GM13976 (cell line): ENCODE measurements around the gene RAB44.
A peak's percentile ranks its signal among the peaks of the same experiment; 100 is the strongest.

ENCODE experiments used
- DNase-seq: peaks from one replicate; pipeline ENCODE4 v3.0.0; 2012; ENCODE audit warnings: low spot score
- CTCF ChIP-seq: IDR thresholded peaks from 2 replicates; pipeline ENCODE4 v1.5.1; 2012; ENCODE audit warnings: borderline replicate concordance, mild to moderate bottlenecking; ENCODE audit not compliant: insufficient read depth; ENCODE audit errors: extremely low read depth, missing control alignments, control extremely low read depth
- in situ Hi-C: fragments of 300-500 bp; cut with MboI; formaldehyde crosslinking; loops from one replicate; pipeline ENCODE4 v1.12.0; 2022; ENCODE audit warnings: low sequenced_read_pairs, mixed read lengths, inconsistent platforms; ENCODE audit not compliant: unreplicated experiment

Gene RAB44

DNA sequence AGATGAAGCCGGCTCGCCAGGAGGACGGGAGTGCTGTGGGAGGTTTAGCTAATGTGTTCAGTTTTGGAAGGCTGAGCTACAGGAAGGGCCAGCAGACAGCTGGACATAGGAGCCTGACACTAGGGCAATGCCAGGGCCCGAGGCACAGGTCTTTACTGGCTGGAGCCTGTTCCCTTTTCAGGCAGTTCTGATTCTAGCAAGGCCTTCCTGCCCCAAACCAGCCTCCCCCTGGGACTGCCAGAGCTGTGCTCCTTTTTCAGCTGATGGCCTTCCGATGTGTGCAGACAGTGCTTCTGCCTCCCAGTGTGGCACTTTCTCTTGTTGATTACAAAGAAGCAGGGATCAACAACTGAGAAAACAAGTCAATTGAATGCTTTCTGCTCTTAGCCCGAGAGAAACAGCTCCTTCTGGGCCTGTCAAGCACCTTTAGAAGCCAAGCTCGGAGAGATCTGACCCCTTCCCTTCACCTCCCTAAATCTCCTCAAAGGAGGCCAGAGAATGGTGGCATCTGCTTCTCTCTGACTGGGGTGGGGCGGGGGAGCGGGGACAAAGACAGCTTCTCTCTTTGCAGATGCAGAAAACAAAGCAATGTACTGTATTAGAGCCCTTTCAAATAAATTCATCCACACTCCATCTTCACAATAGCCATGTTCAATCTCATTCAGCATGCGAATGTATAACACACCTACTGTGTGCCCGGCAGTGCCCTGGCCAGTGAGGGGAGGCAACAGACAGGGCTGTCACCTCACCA is 63.2 kb downstream of the RAB44 start:
- in situ Hi-C loops = loop anchor here (25.0 kb wide), 1 partner anchor 451 kb away; no protein-coding TSS in a partner anchor
- no peak for TF ChIP-seq CTCF
- no peak for DNase-seq

GRCh38 chr6:36762123-36762522 is 64.5 kb downstream of the RAB44 start:
- DNase-seq = no peak
- in situ Hi-C loops = loop anchor here (25.0 kb wide), 1 partner anchor 450 kb away; no protein-coding TSS in a partner anchor
- TF ChIP-seq CTCF = no peak

- in situ Hi-C loops = loop anchor here (25.0 kb wide), 1 partner anchor 447 kb away; no protein-coding TSS in a partner anchor
- no peak for DNase-seq
- no peak for TF ChIP-seq CTCF
These were observed 67.6 kb downstream of the RAB44 start for GRCh38 chr6:36765190-36765589.

DNA sequence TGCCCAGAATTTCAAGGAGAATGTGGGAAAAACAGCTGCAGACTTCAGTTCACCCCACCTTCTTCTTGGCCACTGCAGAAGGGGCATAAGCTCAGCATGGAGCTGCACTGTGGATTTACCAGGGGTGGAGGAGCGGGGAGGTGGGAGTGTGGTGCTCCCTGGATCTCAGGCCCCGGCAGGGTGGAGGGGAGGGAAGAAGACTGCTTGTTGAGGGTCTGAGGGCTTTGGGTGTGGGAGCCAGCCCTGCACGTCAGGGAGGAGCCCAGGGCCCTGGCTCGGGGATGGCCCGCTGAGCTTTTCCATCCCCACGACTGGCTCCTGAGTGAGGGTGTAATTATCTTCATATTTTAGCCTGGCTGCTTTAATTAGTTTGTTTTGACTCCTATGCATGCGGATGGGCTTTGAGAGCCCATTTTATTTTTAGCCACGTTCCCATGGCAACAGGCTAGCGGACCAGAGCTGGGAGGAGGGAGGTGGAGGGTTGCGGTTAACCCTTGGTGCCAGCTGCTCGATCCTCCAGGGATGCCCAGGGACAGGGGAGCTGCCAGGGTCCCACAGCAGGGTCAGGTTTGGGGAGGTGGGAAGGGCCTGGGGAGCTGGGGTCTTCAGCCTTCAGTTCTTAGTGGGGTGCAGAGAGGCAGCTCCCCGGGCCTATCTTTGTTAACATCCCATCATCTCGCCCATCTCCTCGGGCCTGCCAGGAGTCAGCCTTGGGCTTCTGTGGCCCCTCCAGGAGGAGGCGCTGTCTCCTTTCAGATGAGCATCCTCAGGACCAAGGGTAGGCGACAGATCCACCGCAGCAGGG is 68.2 kb downstream of the RAB44 start:
- DNase-seq = peak; percentile 91
- in situ Hi-C loops = loop anchor here (25.0 kb wide), 1 partner anchor 447 kb away; no protein-coding TSS in a partner anchor
- TF ChIP-seq CTCF = peak; percentile 92

DNA sequence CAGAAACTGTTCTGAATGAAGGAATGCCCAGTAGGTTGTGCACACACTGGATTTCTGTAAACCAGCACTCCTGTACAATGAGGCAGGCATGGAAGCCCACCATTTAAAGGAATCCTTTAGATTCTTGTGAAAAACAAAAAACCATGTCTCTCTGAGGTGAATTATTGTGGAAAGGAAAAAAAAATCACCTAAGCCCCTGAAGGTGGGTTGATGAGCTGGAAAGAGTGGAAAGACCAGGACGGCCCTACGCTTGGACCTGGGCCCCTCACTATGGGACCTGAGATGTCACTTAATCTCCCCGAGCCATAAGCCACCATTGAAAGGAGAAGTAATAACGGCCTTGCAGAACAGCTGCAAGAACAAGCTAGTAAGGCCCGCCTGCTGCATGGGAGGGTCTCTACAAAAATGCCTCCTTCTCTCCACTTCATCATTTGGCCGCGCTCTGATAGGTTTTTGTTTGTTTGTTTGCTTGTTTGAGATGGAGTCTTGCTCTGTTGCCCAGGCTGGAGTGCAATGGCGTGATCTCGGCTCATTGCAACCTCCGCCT is 68.8 kb downstream of the RAB44 start:
- in situ Hi-C loops = loop anchor here (25.0 kb wide), 1 partner anchor 446 kb away; no protein-coding TSS in a partner anchor
- DNase-seq = no peak
- TF ChIP-seq CTCF = no peak

DNA sequence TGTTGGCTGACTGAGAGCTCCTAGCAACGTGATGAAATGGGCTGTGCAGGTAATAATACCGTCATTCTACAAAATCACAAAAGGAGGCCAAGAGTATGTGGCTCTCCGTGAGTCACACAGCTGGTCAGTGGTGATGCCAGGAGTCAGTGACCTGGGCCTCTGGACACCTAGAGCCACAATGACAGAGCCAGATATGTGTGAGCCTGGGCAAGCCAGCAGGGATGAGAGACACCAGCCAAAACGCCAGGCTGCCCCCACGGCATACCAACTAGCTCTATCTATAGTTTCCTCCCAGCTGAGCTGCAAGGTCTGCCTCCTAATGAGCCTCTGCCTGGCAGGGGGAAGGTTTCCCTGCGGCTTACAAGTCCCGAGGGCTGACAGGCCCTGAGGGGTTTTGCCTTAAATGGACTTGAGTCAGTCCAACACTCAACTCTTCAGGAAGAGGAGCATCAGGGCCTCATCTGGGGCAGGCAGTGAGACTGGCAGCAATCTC is 71.6 kb downstream of the RAB44 start:
- no peak for TF ChIP-seq CTCF
- no peak for DNase-seq
- in situ Hi-C loops = loop anchor here (25.0 kb wide), 1 partner anchor 443 kb away; no protein-coding TSS in a partner anchor
